Transverse colon (tissue), 4 donors: Measurements from ENCODE around the gene DKK3. TPM values are rescaled to one million over a fixed set of nuclear protein-coding genes. Genes with fewer than 3 reads are reported as not detected.

Source experiments
- DNase-seq: peaks from one replicate; pipeline ENCODE4 v3.0.0-alpha.2; 2019
- H3K27ac ChIP-seq, 4 donors: fragments of 200-600 bp; sonication (generic); 2 replicates each; pipeline ENCODE4 v1.5.1; 2016 to 2018; ENCODE audit warnings: inconsistent platforms in 4 of 4
- H3K27me3 ChIP-seq: fragments of 200-600 bp; sonication (generic); 2 replicates; pipeline ENCODE4 v1.5.1; 2017; ENCODE audit warnings: inconsistent platforms
- H3K36me3 ChIP-seq, 4 donors: fragments of 200-600 bp; sonication (generic); 2 replicates each; pipeline ENCODE4 v1.5.1; 2017 to 2019; ENCODE audit warnings: inconsistent platforms in 4 of 4
- H3K4me1 ChIP-seq, 4 donors: fragments of 200-600 bp; sonication (generic); 2 replicates each; pipeline ENCODE4 v1.5.1; 2017 to 2020; ENCODE audit warnings: inconsistent platforms in 4 of 4
- H3K4me3 ChIP-seq, 4 donors: fragments of 200-600 bp; sonication (generic); 1 replicate in 1 of 4; 2 replicates in 3 of 4; pipeline versions ENCODE4 v1.5.1 to v1.6.1; 2017 to 2019; ENCODE audit warnings: inconsistent platforms in 4 of 4
- H3K9me3 ChIP-seq, 2 donors: fragments of 200-600 bp; sonication (generic); 2 replicates each; pipeline ENCODE4 v1.5.1; 2017 to 2019; ENCODE audit warnings: inconsistent platforms in 2 of 2
- EP300 ChIP-seq: sonication (generic); formaldehyde crosslinking; IDR thresholded peaks from one replicate; pipeline ENCODE4 v1.6.1; 2017; ENCODE audit warnings: antibody characterized with exemption, low read depth
- POLR2A ChIP-seq: fragments of 450-650 bp; IDR thresholded peaks from one replicate; pipeline ENCODE4 v1.6.1; 2016; ENCODE audit warnings: antibody characterized with exemption, mild to moderate bottlenecking, moderate library complexity
- POLR2AphosphoS5 ChIP-seq, 3 donors: sonication (generic); formaldehyde crosslinking; IDR thresholded peaks; one replicate each; pipeline ENCODE4 v1.6.1; 2016; ENCODE audit warnings: antibody characterized with exemption in 3 of 3
- WGBS, 2 donors: methylation state at CpG; one replicate each; pipeline ENCODE4 v1.1.5; 2018; ENCODE audit warnings: low coverage in 1 of 2; 5-methylcytosine and 5-hydroxymethylcytosine counted together
- in situ Hi-C, 4 donors: fragments of 200-750 bp; cut with MboI; loops; one replicate each; pipeline versions ENCODE4 v1.15.0 to v1.15.1; 2017; ENCODE audit warnings: low sequenced_read_pairs in 3 of 4, low pct_ligation_motif_present in 1 of 4, low pct_unique_long_range_greater_than_20kb in 1 of 4
- intact Hi-C: fragments of 100-400 bp; cut with DNase I; formaldehyde crosslinking; loops from one replicate; pipeline ENCODE4 v1.15.1; 2023; ENCODE audit warnings: low total_unique reads
- total RNA-seq, 4 donors: library from RNA; depleted of rRNA; stranded (reverse); fragments of >200 nt; gene quantifications; one replicate each; pipeline ENCODE4 v1.1.0, GENCODE V29; 2016
- TF ChIP-seq, protein P1 (sequence below), 5 experiments: fragments of 200-600 bp in 3 of 5; fragments of 450-650 bp in 2 of 5; sonication (generic) in 3 of 5; IDR thresholded peaks; 1 replicate in 2 of 5; 2 replicates in 3 of 5; pipeline ENCODE4 v1.5.1; 2016 to 2017; ENCODE audit warnings: antibody characterized with exemption in 5 of 5, inconsistent platforms in 3 of 5, mild to moderate bottlenecking in 2 of 5, moderate library complexity in 1 of 5

Gene DKK3
- total RNA-seq, 4 donors from 2014 or later = 27.2 to 181 (median 40.1) TPM

DNA sequence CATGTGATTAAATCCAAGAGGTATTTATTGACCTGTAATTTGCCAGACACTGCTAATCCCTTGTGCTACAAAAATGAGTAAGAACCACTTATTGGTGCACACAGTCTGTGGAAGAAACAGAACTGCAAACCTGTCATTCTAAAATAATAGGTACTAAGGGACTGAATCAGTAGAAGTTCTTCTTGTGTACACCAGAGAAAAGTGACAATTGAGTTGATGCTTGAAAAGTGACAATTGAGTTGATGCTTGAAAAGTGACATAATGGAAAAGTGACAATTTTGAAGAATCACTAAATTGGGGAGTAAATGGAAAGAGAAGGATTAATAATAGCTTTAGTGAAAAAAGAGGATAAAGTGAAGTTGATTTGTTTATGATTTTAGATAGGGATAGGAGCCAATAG is 56.4 kb downstream of the DKK3 start:
- peaks cover 0 to 72% (median 29%) of the 10 kb centered on the region in 4 donors for H3K36me3 ChIP-seq

DNA sequence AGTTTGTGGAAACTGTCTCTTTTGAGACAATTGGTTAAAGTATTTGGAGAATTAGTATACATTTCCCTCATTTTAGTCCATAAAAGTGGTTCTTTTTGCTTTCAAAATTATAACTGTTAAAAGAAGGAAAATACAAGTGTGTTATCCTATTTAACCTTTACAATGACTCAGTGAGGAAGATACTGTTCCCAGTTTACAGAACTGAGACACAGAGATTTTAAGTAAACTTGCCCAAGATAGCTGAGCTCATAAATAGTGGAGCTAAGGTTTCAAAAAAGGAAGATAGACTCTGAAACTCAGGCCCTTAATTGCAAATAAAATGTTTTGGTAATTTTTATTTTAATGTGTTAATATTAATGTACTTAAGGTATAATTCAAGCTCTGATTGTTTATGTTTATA is 58.9 kb downstream of the DKK3 start:
- DNase-seq = no peak
- in situ Hi-C loops = loop anchor here in 3 of 4 donors (25.0 kb wide), 2 partner anchors 88 to 338 kb away; no protein-coding TSS in a partner anchor
- Histone ChIP-seq H3K27ac (no peak overlapping the region), H3K36me3 (peaks cover 0 to 56% (median 19%) of the 10 kb centered on the region in 4 donors), H3K4me3 (no peak overlapping the region), H3K4me1 (no peaks in the 10 kb centered on the region), H3K9me3 (no peaks in the 10 kb centered on the region), H3K27me3 (no peaks in the 10 kb centered on the region)
- intact Hi-C loops = no loop called here
- no peak for TF ChIP-seq EP300
- TF ChIP-seq POLR2AphosphoS5 (IDR thresholded peaks at IDR 0.05) = no peak
- TF ChIP-seq, protein P1, sequence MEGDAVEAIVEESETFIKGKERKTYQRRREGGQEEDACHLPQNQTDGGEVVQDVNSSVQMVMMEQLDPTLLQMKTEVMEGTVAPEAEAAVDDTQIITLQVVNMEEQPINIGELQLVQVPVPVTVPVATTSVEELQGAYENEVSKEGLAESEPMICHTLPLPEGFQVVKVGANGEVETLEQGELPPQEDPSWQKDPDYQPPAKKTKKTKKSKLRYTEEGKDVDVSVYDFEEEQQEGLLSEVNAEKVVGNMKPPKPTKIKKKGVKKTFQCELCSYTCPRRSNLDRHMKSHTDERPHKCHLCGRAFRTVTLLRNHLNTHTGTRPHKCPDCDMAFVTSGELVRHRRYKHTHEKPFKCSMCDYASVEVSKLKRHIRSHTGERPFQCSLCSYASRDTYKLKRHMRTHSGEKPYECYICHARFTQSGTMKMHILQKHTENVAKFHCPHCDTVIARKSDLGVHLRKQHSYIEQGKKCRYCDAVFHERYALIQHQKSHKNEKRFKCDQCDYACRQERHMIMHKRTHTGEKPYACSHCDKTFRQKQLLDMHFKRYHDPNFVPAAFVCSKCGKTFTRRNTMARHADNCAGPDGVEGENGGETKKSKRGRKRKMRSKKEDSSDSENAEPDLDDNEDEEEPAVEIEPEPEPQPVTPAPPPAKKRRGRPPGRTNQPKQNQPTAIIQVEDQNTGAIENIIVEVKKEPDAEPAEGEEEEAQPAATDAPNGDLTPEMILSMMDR (IDR thresholded peaks at IDR 0.05) = no peak
- TF ChIP-seq POLR2A = no peak

More for the DNA sequence above, 56.4 kb downstream of the DKK3 start:
- Histone ChIP-seq H3K4me3 (no peak overlapping the region), H3K27ac (no peak overlapping the region), H3K4me1 (no peaks in the 10 kb centered on the region), H3K9me3 (no peaks in the 10 kb centered on the region), H3K27me3 (no peaks in the 10 kb centered on the region)
- TF ChIP-seq EP300 = no peak
- TF ChIP-seq POLR2AphosphoS5 (IDR thresholded peaks at IDR 0.05) = no peak
- TF ChIP-seq, protein P1 (IDR thresholded peaks at IDR 0.05) = no peak
- TF ChIP-seq POLR2A = no peak
- in situ Hi-C loops = no loop called here
- no peak for DNase-seq
- intact Hi-C loops = loop anchor here (10.0 kb wide), 1 partner anchor 63 kb away; no protein-coding TSS in a partner anchor

DNA sequence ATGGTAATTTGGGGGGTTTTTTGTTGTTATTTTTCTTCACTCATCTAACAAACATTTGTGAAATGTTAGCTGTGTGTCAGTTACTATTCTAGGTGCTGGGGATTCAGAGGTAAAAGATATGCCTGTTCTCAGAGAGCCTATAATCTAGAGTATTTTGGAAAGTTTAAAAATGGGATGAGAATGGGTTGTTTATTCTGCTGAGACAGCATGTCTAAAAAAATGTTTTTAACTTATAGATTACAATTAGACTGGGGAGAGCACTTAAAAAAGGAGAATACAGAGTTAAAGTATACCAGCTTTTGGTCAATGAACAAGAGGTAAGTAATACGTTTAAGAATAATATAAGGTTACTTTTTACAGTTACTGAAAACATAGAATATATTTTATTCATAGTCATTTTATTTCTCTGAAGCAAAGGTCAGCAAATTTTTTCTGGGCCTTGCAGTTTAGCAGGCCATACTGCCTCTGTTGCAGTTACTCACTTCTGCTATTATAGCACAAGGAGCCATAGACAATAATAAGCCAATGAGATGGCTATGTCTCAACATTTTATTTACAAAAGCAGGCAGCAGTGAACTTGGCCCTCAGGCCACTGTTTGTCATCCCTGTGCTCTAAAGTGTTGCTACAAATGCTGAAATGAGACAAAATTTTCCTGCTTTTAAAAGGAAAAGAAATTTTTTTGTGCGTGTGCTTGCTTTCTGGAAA is 60.0 kb downstream of the DKK3 start:
- Histone ChIP-seq H3K9me3 (no peaks in the 10 kb centered on the region), H3K36me3 (peaks cover 0 to 52% (median 17%) of the 10 kb centered on the region in 4 donors), H3K4me3 (no peak overlapping the region), H3K27me3 (no peaks in the 10 kb centered on the region), H3K4me1 (no peaks in the 10 kb centered on the region), H3K27ac (no peak overlapping the region)
- intact Hi-C loops = no loop called here
- no peak for TF ChIP-seq POLR2AphosphoS5 (IDR thresholded peaks at IDR 0.05)
- TF ChIP-seq POLR2A = no peak
- TF ChIP-seq EP300 = no peak
- TF ChIP-seq, protein P1 (IDR thresholded peaks at IDR 0.05) = no peak
- in situ Hi-C loops = loop anchor here in 3 of 4 donors (25.0 kb wide), 2 partner anchors 89 to 339 kb away; no protein-coding TSS in a partner anchor
- 74 to 77% methylated on average over 2 of the region's 2 CpGs for whole genome bisulfite sequencing, 2 donors
- no peak for DNase-seq

DNA sequence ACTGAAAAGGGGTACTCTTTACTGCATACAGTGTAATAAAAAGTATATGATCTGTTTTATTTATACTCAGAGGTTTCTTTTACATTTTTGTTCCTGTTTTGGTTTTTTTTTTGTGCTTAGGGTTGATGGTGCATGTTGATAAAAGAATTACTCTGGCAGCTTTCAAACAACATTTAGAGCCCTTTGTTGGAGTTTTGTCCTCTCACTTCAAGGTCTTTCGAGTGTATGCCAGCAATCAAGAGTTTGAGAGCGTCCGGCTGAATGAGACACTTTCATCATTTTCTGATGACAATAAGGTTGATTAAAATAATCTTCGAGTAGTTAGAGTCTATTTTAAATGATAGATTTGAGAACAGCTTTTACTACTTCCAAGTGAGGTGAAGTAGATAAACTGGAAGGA is 60.6 kb downstream of the DKK3 start:
- no peak overlapping the region for H3K4me3 ChIP-seq
- in situ Hi-C loops = loop anchor here in 3 of 4 donors (25.0 kb wide), 2 partner anchors 89 to 339 kb away; no protein-coding TSS in a partner anchor

More for the DNA sequence above, 60.6 kb downstream of the DKK3 start:
- H3K27me3 ChIP-seq = no peaks in the 10 kb centered on the region
- intact Hi-C loops = no loop called here
- H3K9me3 ChIP-seq = no peaks in the 10 kb centered on the region
- WGBS, 2 donors = 86 to 91% methylated on average over 4 of the region's 4 CpGs
- H3K4me1 ChIP-seq = no peaks in the 10 kb centered on the region
- H3K36me3 ChIP-seq = peaks cover 0 to 52% (median 18%) of the 10 kb centered on the region in 4 donors
- DNase-seq = no peak
- TF ChIP-seq POLR2AphosphoS5 (IDR thresholded peaks at IDR 0.05) = no peak
- TF ChIP-seq, protein P1 (IDR thresholded peaks at IDR 0.05) = no peak
- no peak for TF ChIP-seq POLR2A
- no peak for TF ChIP-seq EP300
- no peak overlapping the region for H3K27ac ChIP-seq
